HK-2 (cell line): ENCODE measurements around the gene OR51G1.
"Not testable (repeated sequence)": the region's sequence is repeated elsewhere in the genome, so short reads cannot be mapped to it uniquely, and the experiment has no call there.

Experiments used
- DNase-seq: peaks from one replicate; pipeline ENCODE4 v3.0.0-alpha.2; 2018; ENCODE audit not compliant: unreplicated experiment

The OR51G1 gene

GRCh38 chr11:4924239-4924638, at the start of gene OR51G1:
TSS of gene OR51G1 (minus strand) at chr11:4924339. CDS start at chr11:4924339, 0 bp downstream.
- DNase-seq, result no peak

GRCh38 chr11:4962816-4963215, 38.7 kb upstream of the OR51G1 start:
- no peak for DNase-seq

- DNase-seq, result no peak
These were observed 36.7 kb upstream of the OR51G1 start for GRCh38 chr11:4960877-4961276.

- no peak for DNase-seq
These were observed 33.3 kb upstream of the OR51G1 start for GRCh38 chr11:4957396-4957795.

- not testable (repeated sequence) for DNase-seq
These were observed 31.5 kb upstream of the OR51G1 start, which contains the start of gene OR51A2 for GRCh38 chr11:4955613-4956012. TSS of gene OR51A2 (minus strand) at chr11:4955713. CDS start at chr11:4955713, 0 bp downstream.

- DNase-seq, result no peak
These were observed 23.4 kb upstream of the OR51G1 start, which contains the start of gene OR51A4 for GRCh38 chr11:4947505-4947904. TSS of gene OR51A4 (minus strand) at chr11:4947605. CDS start at chr11:4947100, 505 bp downstream.

- no peak for DNase-seq
These were observed 12.6 kb upstream of the OR51G1 start for GRCh38 chr11:4936745-4937144.

GRCh38 chr11:4932751-4933150, 8.6 kb upstream of the OR51G1 start:
- DNase-seq, result no peak

GRCh38 chr11:4926608-4927007, 2.5 kb upstream of the OR51G1 start:
- no peak for DNase-seq

- no peak for DNase-seq
These were observed 1.8 kb downstream of the OR51G1 start for GRCh38 chr11:4922304-4922703.

GRCh38 chr11:4921796-4922195, 2.3 kb downstream of the OR51G1 start:
- DNase-seq, result no peak

- DNase-seq, result no peak
These were observed 4.9 kb downstream of the OR51G1 start, which contains the start of gene OR51G2 for GRCh38 chr11:4919250-4919649. TSS of gene OR51G2 (minus strand) at chr11:4919350. CDS start at chr11:4915663, 3,687 bp downstream.

- peak; percentile 0 for DNase-seq
These were observed 7.6 kb downstream of the OR51G1 start for GRCh38 chr11:4916581-4916980.

GRCh38 chr11:4903484-4903883, 20.7 kb downstream of the OR51G1 start, which contains the start of gene OR51A7:
TSS of gene OR51A7 (plus strand) at chr11:4903783. CDS start at chr11:4907370, 3,587 bp downstream.
- DNase-seq, result no peak

- DNase-seq, result no peak
These were observed 32.0 kb downstream of the OR51G1 start for GRCh38 chr11:4891996-4892640.

GRCh38 chr11:4890279-4890678, 33.9 kb downstream of the OR51G1 start:
- DNase-seq, result no peak

- no peak for DNase-seq
These were observed 36.5 kb downstream of the OR51G1 start for GRCh38 chr11:4887591-4887990.

- no peak for DNase-seq
These were observed 38.0 kb downstream of the OR51G1 start for GRCh38 chr11:4886186-4886585.

- DNase-seq, result no peak
These were observed 39.8 kb downstream of the OR51G1 start for GRCh38 chr11:4884361-4884760.

GRCh38 chr11:4882543-4882942, 41.6 kb downstream of the OR51G1 start:
- DNase-seq, result no peak

GRCh38 chr11:4881860-4882500, 42.2 kb downstream of the OR51G1 start, which contains the start of gene OR51T1:
TSS of gene OR51T1 (plus strand) at chr11:4881900. CDS start at chr11:4881900, 0 bp downstream.
- no peak for DNase-seq

GRCh38 chr11:4881188-4881587, 43.0 kb downstream of the OR51G1 start:
- no peak for DNase-seq
